Glomerular endothelial cell (primary cell): ENCODE results near the gene ZDHHC16. TPM values are rescaled to one million over a fixed set of nuclear protein-coding genes. Genes with fewer than 3 reads are reported as not detected.
"Not testable (repeated sequence)": the region's sequence is repeated elsewhere in the genome, so short reads cannot be mapped to it uniquely, and the experiment has no call there.

Experiments
- DNase-seq: peaks from one replicate; pipeline ENCODE4 v3.0.0-alpha.2; 2011; ENCODE audit warnings: low read depth, low spot score; ENCODE audit errors: extremely low read depth
- total RNA-seq: library from RNA; depleted of rRNA; stranded (reverse); fragments of >200 nt; gene quantifications from 2 replicates; pipeline ENCODE4 v1.2.3, GENCODE V29; 2015

ZDHHC16 gene
- 39.3 and 61.9 TPM in 2 replicates for total RNA-seq

DNA sequence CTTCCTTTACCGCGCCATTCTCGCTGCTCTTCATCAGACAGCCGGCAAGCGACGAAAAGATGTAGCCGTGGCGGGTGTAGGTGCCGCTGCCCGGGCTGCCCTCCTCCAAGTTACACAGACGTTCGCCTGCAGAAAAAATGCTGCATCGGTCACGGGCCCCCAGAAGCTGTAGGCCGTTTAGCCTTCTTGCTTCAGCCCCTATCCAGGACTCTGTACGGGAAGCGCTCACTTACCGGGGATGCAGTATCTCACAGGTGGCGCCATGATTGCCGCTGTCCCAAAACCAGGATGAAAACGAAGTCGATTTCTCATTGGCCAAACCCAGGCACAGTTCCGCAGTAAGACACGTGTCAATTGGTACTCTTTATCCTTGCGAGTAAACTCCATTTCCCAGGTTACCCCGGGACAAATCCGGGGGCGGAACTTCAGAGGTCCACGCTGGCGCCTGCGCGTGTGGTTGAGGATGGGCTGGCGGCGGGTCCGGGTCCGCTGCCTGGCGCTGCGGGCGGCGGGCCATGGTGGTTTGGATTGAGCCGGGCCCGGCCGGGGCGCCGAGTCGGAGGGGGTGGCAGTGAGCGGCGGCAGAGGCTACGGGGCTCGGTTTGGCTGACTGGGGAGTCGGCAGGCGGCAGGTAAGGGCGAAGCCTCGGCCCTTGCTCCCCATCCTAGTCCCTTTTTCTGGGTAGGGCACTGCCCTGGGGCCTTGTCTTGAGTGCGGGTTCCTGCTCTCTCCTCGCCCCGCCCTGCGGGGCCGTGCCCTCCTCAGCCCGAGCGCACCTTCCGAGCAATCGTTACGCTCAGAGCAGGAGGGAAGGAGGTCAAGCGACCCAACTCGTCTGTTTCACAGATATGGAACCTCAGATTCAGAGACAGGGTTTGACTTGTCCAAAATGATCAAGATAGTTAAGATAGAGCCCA is at the start of gene ZDHHC16, which contains the start of gene EXOSC1:
Gene ZDHHC16 (plus strand): TSS at position 454 of the 918 bp plus-strand sequence. CDS start 5,501 bp downstream, outside the sequence.
Gene EXOSC1 (minus strand): TSS at position 285 of the 918 bp plus-strand sequence. CDS start 21 bp downstream, at position 264.
- peak; percentile 72 for DNase-seq

- no peak for DNase-seq
Measured at GRCh38 chr10:97399843-97400545, 46.0 kb upstream of the ZDHHC16 start.

- DNase-seq, result peak; percentile 98
Measured at GRCh38 chr10:97400665-97401454, 45.1 kb upstream of the ZDHHC16 start, which contains the start of gene RRP12. Gene RRP12 (minus strand): TSS chr10:97401340. CDS start chr10:97401231, 109 bp downstream.

GRCh38 chr10:97401455-97401919 is 44.5 kb upstream of the ZDHHC16 start:
- no peak for DNase-seq

DNA sequence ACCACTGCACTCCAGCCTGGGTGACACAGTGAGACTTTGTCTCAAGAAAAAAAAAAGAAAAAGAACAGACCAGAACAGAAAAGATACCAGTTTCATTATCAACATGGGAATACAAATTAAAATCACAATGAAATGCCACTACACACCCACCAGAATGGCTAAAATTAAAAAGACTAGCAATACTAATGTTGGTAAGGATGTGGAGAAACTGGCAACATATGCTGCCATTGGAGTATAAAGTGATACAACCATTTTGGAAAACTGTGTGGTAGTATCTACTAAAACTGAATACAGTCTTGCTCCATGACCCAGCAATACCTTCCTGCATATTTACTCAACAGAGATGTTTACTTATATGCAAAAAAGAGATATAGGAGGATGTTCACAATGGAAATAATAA is 41.9 kb upstream of the ZDHHC16 start:
- no peak for DNase-seq

DNA sequence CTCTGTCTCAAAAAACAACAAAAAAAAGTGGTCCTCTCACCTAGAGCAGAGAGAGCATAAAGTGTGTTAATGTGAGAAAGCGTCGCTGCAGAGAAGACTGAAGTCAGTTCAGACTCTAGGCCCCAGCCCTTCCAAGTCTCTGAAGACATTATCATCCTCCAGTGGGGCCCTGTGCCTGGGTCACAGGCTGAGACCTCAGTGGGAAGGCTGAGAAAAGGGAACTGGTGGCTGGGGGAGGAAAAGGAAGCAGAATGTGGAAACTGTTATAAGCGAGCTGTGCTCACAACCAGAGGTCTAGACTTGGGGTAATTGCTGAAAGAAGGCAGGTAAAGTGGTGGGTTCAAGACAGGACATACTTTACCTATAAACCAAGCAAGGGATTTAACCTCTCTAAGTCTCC is 39.9 kb upstream of the ZDHHC16 start:
- no peak for DNase-seq

GRCh38 chr10:97406483-97406882 is 39.5 kb upstream of the ZDHHC16 start:
- DNase-seq, result not testable (repeated sequence)

- DNase-seq, result no peak
Measured at GRCh38 chr10:97407211-97407951, 38.6 kb upstream of the ZDHHC16 start.

- DNase-seq, result no peak
Measured at GRCh38 chr10:97407952-97408248, 38.1 kb upstream of the ZDHHC16 start.

GRCh38 chr10:97408496-97408992 is 37.4 kb upstream of the ZDHHC16 start:
- DNase-seq, result no peak

GRCh38 chr10:97411406-97411805 is 34.6 kb upstream of the ZDHHC16 start:
- no peak for DNase-seq

GRCh38 chr10:97412891-97413304 is 33.1 kb upstream of the ZDHHC16 start:
- no peak for DNase-seq

GRCh38 chr10:97416565-97416964 is 29.4 kb upstream of the ZDHHC16 start:
- no peak for DNase-seq

- DNase-seq, result not testable (repeated sequence)
Measured at GRCh38 chr10:97423757-97424098, 22.2 kb upstream of the ZDHHC16 start.

DNA sequence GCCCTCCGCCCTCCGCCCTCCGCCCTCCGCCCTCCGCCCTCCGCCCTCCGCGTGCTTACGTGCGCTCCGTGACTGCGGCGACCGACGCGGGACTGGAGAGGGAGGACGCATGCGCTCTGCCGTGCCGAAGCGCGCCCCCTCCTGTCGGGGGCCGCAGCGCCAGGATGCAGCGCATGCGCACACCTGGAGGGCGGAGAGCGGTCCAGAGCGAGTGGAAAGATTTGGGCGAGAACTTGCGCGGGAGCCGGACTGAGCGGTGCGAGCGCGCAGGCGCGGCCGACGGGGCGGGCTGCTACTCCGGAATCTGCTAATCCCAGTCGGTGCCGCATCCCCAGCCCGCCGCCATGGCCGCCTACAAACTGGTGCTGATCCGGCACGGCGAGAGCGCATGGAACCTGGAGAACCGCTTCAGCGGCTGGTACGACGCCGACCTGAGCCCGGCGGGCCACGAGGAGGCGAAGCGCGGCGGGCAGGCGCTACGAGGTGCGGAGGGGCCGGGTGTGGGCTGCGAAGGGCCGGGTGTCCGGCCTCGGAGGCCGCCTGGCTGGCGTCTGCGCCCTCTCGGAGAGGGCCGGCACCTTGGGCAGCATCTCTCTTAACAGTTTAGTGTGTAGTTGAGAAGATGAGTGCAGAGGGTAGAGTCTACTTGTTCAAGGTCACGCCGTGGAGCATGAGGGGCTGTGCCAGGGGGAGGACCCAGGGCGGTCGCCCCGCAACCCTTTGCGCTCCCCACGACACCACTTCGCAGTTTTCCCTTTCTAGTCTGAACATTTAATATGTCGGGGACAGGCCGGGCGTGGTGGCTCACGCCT is 19.8 kb upstream of the ZDHHC16 start, which contains the start of gene PGAM1:
Gene PGAM1 (plus strand): TSS at position 228 of the 812 bp plus-strand sequence. CDS start 117 bp downstream, at position 345.
- DNase-seq, result peak; percentile 61

DNA sequence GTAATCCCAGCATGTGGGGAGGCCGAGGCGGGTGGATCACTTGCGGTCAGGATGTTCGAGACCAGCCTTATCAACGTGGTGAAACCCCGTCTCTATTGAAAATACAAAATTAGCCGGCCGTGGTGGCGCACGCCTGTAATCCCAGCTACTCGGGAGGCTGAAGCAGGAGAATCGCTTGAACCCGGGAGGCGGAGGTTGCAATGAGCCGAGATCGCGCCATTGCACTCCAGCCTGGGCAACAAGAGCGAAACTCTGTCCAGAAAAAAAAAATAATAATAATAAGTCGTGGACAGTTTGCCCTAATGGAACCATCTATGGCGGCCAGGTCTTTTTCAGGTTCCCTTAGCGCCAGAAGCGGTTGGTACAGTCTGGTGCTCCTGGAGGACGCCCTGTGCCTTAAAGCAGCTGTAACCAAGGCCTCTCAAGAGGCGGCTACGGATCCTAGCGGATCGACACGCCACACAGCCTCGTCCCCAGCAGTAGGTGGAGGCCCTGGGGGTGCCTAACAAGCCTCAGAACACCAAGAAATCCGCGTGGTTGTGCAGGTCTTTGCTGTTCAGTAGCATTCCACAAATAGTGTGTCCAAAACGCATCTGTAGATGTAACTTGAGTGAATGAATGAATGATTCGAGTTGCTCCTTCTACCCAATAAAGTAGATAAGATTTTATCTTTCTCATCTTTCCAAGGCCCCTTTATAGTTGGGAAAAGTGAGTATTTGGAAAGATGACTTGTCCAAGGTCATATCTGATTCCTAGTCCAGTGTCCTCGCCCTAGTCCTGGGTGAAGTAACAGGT is 19.0 kb upstream of the ZDHHC16 start:
- no peak for DNase-seq

- no peak for DNase-seq
Measured at GRCh38 chr10:97427571-97428179, 18.3 kb upstream of the ZDHHC16 start.

DNA sequence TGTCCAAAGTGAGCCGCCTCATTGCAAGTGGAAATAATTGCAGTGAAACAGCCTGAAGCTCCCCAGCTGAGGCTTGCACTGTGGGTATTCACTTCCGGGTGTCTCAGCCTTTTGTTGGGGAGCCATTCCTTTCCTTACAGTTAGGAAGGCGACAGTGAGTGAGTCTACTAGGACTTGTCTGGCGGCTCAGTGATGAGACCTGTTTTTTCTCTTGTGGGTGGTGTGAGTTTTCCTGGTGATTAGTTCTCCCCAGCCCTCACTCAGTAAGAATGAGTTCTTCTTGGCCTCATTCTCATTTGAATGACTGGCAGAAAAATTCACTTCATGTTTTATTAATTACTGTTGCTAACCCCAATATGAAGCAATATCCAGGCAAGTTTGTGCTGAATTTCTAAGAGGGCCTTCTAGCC is 17.4 kb upstream of the ZDHHC16 start:
- DNase-seq, result no peak
